Measurements from ENCODE around the gene MEX3C.

GRCh38 chr18:51125976-51126375 lies 71.5 kb downstream of the MEX3C start:
- TF ChIP-seq YY1 (IDR thresholded peaks at IDR 0.05; ENCODE audit: extremely low read depth, insufficient replicate concordance, low read depth, low read length) (no peak), POLR2A (IDR thresholded peaks at IDR 0.05; ENCODE audit: borderline replicate concordance, extremely low read depth, insufficient read depth, insufficient read length) (no peak), POLR2AphosphoS5 (IDR thresholded peaks at IDR 0.05; ENCODE audit: low read depth, low read length) (no peak), CTCF (IDR thresholded peaks at IDR 0.05 in 2 of 3, conservative IDR thresholded peaks at IDR 0.05 in 1 of 3; ENCODE audit: borderline replicate concordance in 1 of 3, insufficient read depth in 1 of 3, low read depth in 2 of 3, low read length in 2 of 3) (no peak), EZH2 (IDR thresholded peaks at IDR 0.05) (no peak), SIN3A (IDR thresholded peaks at IDR 0.05; ENCODE audit: low read depth) (no peak), FOSL1 (IDR thresholded peaks at IDR 0.05; ENCODE audit: low read depth) (no peak), CEBPB (IDR thresholded peaks at IDR 0.05; ENCODE audit: low read depth) (no peak), SRF (IDR thresholded peaks at IDR 0.05; ENCODE audit: low read depth) (no peak)
- TF ChIP-seq, protein P1, sequence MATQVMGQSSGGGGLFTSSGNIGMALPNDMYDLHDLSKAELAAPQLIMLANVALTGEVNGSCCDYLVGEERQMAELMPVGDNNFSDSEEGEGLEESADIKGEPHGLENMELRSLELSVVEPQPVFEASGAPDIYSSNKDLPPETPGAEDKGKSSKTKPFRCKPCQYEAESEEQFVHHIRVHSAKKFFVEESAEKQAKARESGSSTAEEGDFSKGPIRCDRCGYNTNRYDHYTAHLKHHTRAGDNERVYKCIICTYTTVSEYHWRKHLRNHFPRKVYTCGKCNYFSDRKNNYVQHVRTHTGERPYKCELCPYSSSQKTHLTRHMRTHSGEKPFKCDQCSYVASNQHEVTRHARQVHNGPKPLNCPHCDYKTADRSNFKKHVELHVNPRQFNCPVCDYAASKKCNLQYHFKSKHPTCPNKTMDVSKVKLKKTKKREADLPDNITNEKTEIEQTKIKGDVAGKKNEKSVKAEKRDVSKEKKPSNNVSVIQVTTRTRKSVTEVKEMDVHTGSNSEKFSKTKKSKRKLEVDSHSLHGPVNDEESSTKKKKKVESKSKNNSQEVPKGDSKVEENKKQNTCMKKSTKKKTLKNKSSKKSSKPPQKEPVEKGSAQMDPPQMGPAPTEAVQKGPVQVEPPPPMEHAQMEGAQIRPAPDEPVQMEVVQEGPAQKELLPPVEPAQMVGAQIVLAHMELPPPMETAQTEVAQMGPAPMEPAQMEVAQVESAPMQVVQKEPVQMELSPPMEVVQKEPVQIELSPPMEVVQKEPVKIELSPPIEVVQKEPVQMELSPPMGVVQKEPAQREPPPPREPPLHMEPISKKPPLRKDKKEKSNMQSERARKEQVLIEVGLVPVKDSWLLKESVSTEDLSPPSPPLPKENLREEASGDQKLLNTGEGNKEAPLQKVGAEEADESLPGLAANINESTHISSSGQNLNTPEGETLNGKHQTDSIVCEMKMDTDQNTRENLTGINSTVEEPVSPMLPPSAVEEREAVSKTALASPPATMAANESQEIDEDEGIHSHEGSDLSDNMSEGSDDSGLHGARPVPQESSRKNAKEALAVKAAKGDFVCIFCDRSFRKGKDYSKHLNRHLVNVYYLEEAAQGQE (IDR thresholded peaks at IDR 0.05; ENCODE audit: low read depth), result no peak
